Ascending aorta (tissue), 2 donors: ENCODE data around the gene NMNAT2. TPM values are rescaled to one million over a fixed set of nuclear protein-coding genes. Genes with fewer than 3 reads are reported as not detected.

Experiments used
- DNase-seq, 2 donors: peaks; one replicate each; pipeline ENCODE4 v3.0.0-alpha.2; 2019; ENCODE audit warnings: low spot score in 2 of 2
- H3K27ac ChIP-seq, 2 donors: fragments of 200-600 bp; sonication (generic); one replicate each; pipeline ENCODE4 v1.5.1; 2016 to 2017; ENCODE audit warnings: mild to moderate bottlenecking in 1 of 2
- H3K27me3 ChIP-seq: fragments of 200-600 bp; sonication (generic); one replicate; pipeline ENCODE4 v1.5.1; 2017
- H3K36me3 ChIP-seq, 2 donors: fragments of 200-600 bp; sonication (generic); one replicate each; pipeline ENCODE4 v1.5.1; 2016
- H3K4me1 ChIP-seq, 2 donors: fragments of 200-600 bp; sonication (generic); one replicate each; pipeline ENCODE4 v1.5.1; 2016 to 2017; ENCODE audit warnings: mild to moderate bottlenecking in 1 of 2
- H3K4me3 ChIP-seq, 2 donors: fragments of 200-600 bp; sonication (generic); one replicate each; pipeline ENCODE4 v1.5.1; 2016 to 2017; ENCODE audit warnings: mild to moderate bottlenecking in 1 of 2
- H3K9me3 ChIP-seq, 2 donors: fragments of 200-600 bp; sonication (generic); one replicate each; pipeline ENCODE4 v1.5.1; 2016
- CTCF ChIP-seq, 3 experiments: fragments of 200-600 bp in 2 of 3; fragments of 450-650 bp in 1 of 3; sonication (generic) in 2 of 3; IDR thresholded peaks; one replicate each; pipeline ENCODE4 v1.5.1; 2016 to 2019; ENCODE audit warnings: antibody characterized with exemption in 3 of 3, mild to moderate bottlenecking in 1 of 3, moderate library complexity in 1 of 3
- intact Hi-C: fragments of 100-400 bp; cut with DNase I; formaldehyde crosslinking; loops from one replicate; pipeline ENCODE4 v1.15.1; 2023
- total RNA-seq: library from RNA; depleted of rRNA; stranded (reverse); fragments of >200 nt; gene quantifications from one replicate; pipeline ENCODE4 v1.1.0, GENCODE V29; 2016

The NMNAT2 gene
- total RNA-seq, 1 donor from 2014 or later, result 0.53 TPM

GRCh38 chr1:183313063-183313462 is 105.1 kb downstream of the NMNAT2 start:
- no peak for TF ChIP-seq CTCF (IDR thresholded peaks at IDR 0.05)
- H3K4me3 ChIP-seq, result no peak overlapping the region
- intact Hi-C loops, result loop anchor here (10.0 kb wide), 3 partner anchors 322 to 1642 kb away; partner anchors contain the start of gene ARPC5
- peaks cover 0 to 28% of the 10 kb centered on the region in 2 donors for H3K4me1 ChIP-seq
- no peak for DNase-seq
- no peaks in the 10 kb centered on the region for H3K36me3 ChIP-seq
- peak overlapping the region; percentile 86 to 93 for H3K27ac ChIP-seq
- H3K9me3 ChIP-seq, result no peaks in the 10 kb centered on the region
- H3K27me3 ChIP-seq, result no peaks in the 10 kb centered on the region

GRCh38 chr1:183310753-183311479 is 107.3 kb downstream of the NMNAT2 start:
- Histone ChIP-seq H3K27me3 (no peaks in the 10 kb centered on the region), H3K4me1 (peaks cover 6 to 37% of the 10 kb centered on the region in 2 donors), H3K36me3 (no peaks in the 10 kb centered on the region), H3K27ac (peak overlapping the region; percentile 86 to 93), H3K4me3 (no peak overlapping the region), H3K9me3 (no peaks in the 10 kb centered on the region)
- peak; percentile 39 to 89 for DNase-seq
- TF ChIP-seq CTCF (IDR thresholded peaks at IDR 0.05), result no peak
- intact Hi-C loops, result loop anchor here (1.0 to 10.0 kb wide), 4 partner anchors 19 to 1644 kb away; partner anchors contain the start of gene ARPC5

- TF ChIP-seq CTCF (IDR thresholded peaks at IDR 0.05), result no peak
- H3K4me3 ChIP-seq, result no peak overlapping the region
- no peaks in the 10 kb centered on the region for H3K36me3 ChIP-seq
- no peaks in the 10 kb centered on the region for H3K9me3 ChIP-seq
- no peaks in the 10 kb centered on the region for H3K27me3 ChIP-seq
- peak overlapping the region; percentile 86 to 93 for H3K27ac ChIP-seq
- H3K4me1 ChIP-seq, result peaks cover 8 to 54% of the 10 kb centered on the region in 2 donors
- no peak for DNase-seq
- intact Hi-C loops, result no loop called here
Measured at GRCh38 chr1:183308719-183309118, 109.5 kb downstream of the NMNAT2 start.

- Histone ChIP-seq H3K27ac (peak overlapping the region; percentile 93), H3K4me1 (peaks cover 13 to 72% of the 10 kb centered on the region in 2 donors)
Measured at GRCh38 chr1:183306317-183307042, 111.7 kb downstream of the NMNAT2 start.

More at GRCh38 chr1:183306317-183307042, 111.7 kb downstream of the NMNAT2 start:
- Histone ChIP-seq H3K27me3 (no peaks in the 10 kb centered on the region), H3K4me3 (no peak overlapping the region), H3K36me3 (no peaks in the 10 kb centered on the region), H3K9me3 (no peaks in the 10 kb centered on the region)
- TF ChIP-seq CTCF (IDR thresholded peaks at IDR 0.05), result peak in 2 of 3 experiments; percentile 7 to 21
- intact Hi-C loops, result no loop called here
- DNase-seq, result no peak
